DMS53 treated with DMSO at 0.1 percent for 48 hours (cell line): ENCODE data around the gene TOP2B.

Experiments
- DNase-seq: peaks from one replicate; lab custom pipeline; 2025; ENCODE audit not compliant: unreplicated experiment; lab: John Stamatoyannopoulos, UW

TOP2B gene, protein sequence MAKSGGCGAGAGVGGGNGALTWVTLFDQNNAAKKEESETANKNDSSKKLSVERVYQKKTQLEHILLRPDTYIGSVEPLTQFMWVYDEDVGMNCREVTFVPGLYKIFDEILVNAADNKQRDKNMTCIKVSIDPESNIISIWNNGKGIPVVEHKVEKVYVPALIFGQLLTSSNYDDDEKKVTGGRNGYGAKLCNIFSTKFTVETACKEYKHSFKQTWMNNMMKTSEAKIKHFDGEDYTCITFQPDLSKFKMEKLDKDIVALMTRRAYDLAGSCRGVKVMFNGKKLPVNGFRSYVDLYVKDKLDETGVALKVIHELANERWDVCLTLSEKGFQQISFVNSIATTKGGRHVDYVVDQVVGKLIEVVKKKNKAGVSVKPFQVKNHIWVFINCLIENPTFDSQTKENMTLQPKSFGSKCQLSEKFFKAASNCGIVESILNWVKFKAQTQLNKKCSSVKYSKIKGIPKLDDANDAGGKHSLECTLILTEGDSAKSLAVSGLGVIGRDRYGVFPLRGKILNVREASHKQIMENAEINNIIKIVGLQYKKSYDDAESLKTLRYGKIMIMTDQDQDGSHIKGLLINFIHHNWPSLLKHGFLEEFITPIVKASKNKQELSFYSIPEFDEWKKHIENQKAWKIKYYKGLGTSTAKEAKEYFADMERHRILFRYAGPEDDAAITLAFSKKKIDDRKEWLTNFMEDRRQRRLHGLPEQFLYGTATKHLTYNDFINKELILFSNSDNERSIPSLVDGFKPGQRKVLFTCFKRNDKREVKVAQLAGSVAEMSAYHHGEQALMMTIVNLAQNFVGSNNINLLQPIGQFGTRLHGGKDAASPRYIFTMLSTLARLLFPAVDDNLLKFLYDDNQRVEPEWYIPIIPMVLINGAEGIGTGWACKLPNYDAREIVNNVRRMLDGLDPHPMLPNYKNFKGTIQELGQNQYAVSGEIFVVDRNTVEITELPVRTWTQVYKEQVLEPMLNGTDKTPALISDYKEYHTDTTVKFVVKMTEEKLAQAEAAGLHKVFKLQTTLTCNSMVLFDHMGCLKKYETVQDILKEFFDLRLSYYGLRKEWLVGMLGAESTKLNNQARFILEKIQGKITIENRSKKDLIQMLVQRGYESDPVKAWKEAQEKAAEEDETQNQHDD (N-terminal part only)

DNA sequence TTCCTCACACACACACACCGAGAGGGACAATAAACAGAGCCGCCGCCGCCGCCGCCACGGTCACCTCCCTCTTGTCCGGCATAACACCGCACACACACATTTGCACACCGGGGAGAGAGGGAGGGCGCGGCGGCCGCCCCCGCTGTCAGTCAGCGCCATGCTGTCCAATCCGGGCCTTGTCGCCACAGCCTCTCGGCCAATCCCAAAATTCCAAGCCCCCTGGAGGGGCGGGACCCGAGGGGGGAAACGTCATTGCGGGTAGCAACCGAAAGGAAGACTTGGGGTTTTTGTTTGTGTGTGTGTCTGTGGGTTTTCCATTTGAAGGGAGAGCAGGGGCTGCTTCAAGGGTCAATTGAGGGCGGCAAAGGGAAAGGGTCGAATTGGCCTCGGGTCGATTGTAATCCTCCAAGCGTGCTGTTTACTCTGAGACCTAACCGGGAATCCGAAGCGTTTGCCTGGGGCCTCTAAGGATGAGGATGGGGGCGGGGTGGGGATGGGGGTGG lies at the start of gene TOP2B:
TSS of gene TOP2B (minus strand) at position 96 of the 503 bp plus-strand sequence. CDS start 610 bp downstream, outside the sequence.
- DNase-seq = peak; percentile 54

DNA sequence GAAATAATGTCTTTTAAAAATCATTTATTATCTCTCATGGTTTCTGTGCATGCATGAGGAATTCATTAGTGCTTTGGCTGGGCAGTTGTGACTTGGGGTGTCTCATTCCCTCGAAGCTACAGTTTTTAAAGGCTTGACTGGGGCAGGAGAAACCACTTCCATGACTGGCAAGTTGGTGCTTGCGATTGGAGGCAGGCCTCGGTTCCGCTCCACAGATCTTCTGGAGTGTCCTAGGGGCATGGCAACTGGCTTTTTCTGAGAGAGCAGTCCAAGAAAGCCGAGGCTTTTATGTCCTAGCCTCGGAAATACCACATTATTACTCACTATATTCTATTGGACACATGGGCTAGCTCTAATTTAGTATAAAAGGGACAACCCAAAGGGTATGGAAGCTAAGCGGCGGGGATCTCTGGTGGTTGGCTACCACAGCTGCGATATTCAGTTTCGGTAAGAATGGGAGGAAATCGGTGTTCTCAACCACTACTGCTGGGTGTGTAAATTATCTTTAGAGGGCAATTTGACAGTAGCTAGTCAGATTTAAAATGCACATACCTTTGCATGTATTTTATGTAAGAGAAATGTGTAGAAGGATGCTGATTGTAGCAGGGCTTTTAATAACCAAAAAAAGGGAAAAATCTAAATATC lies 48.8 kb upstream of the TOP2B start:
- no peak for DNase-seq

DNA sequence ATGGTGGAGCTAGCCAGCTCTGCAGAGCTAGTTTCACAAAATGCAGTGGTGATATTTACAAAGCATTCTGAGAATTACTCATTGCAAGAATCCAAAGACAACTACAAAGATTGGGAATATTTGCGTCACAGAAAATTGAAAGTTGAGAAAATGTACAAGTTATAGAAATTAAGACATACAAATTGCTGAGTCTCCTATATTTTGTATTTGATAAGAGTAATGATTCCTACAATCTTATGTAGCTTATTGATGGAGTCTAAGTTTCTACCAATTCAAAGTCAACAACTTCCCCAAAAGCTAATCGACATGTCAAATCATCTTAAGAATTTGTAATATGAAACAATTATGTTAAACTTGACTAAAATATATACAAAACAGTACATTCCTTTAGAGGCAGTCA lies 46.4 kb upstream of the TOP2B start:
- DNase-seq = no peak

DNA sequence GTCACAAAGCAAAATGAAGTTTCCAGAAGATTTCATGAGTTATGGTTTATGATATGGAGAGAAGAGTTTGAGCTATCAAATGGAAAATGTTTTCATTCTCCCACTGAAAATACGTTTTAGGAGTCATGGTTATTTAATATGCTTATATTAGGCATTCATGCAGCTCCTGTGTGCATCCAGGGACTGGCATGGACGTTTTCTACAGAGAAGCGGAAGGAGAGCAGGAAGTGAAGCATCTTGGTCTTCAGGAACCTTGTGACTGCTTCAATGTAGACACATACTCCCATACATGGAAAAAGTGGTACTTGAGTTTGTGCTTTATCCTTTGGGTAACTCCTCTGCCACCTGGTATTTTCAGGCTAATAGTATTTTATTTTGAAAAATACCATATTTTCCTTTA lies 43.3 kb upstream of the TOP2B start:
- DNase-seq = no peak

DNA sequence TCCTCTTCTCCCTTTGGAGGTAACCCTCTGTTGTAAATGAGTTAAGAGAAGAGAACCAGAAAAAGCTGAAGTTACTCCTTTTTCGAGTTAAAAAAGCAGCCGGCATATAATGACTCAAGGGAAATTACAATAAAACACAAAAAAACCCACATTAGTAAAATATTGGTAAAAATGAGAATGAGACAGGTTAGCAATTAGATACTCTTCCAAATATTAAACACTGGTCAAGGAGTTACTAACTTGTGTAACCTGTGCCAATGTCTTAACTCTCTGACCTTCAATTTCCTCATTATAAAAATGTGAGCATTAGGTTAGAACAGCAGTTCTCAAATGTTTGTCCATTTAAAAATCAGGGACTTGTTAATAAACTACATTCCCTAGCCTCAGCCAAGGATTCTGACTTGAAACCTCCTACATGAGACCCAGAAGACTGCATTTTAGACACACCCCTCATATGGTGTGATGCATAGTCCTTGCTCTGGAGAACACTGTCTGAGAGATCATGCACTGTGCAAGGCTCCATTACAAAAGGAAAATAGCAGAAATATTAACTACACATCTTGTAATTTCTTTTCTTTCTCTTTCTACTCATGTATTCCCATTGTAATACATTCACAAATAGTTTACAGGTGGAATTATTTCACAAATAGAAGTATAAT lies 42.7 kb upstream of the TOP2B start:
- no peak for DNase-seq

DNA sequence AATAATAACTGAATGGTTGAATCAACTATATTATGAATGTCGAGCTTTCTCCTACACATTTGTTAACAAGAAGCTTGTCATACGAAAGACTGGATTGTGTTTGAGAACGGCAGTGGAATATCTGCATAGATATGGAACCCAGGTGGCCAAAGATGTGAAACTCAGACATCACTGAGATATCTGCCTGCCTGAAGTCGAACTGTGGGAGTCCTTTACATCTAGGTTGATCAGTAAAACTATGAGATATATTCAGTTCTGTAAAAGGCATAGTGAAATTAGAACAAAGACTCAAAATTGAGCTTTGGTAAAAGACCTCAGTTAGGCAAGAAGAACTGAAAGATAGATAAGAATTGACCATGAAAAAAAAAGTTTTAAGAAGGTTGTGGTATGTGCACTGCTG lies 41.5 kb upstream of the TOP2B start:
- no peak for DNase-seq

DNA sequence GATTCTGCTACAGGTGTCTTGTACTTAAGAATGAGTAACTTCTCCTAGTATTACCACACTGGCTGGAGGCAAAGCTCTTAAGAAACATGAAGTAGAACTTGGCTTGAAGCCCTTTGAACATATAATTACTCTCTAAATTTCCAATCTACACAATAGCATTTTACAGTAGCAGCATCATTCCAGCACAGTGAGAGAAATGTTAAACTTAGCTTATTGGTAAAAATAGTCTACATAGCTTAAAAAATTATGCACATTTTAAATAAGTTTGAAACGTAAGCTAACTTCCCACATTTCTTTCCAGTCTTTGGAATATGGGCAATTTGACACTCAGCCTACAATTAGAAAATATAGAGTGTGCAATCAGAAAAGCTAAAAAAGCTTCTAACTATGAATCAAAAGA lies 32.8 kb upstream of the TOP2B start:
- DNase-seq = no peak

DNA sequence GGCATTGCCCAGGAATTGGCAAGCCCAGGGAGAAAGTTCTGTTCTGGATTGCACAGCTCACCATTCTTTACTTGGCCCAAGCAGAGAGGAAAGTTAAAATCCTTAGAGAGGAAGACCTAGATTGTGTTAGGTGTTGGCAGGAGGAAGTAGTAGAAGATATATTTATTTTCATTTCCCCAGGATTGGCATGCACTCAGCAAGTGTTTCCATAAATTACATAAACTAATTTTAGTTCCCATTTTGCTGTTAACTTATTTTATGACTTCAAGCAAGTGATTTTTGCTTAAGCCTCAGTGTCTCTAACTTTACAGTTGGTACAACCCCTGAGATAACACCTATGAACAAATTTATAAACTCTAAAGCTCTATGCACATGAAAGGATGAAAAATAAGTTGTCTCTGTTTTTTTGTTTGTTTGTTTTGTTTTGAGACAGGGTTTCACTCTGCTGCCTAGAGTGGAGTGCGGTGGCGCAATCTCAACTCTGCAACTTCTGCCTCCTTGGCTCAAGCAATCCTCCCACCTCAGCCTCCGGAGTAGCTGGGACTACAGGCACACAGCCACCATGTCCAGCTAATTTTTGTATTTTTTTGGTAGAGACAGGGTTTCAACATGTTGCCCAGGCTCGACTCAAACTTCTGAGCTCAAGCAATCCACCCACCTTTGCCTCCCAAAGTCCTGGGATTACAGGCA lies 31.2 kb upstream of the TOP2B start:
- no peak for DNase-seq

DNA sequence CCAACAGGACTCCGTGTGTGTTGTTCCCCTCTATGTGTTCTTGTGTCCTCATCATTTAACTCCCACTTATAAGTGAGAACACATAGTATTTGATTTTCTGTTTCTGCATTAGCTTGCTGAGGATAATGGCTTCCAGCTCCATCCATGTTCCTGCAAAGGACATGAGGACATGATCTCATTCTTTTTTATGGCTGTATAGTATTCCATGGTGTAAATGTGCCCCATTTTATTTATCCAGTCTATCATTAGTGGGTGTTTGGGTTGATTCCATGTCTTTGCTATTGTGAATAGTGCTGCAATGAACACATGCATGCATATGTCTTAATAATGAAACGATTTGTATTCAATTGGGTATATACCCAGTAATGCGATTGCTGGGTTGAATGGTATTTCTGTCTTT lies 28.5 kb upstream of the TOP2B start:
- no peak for DNase-seq

DNA sequence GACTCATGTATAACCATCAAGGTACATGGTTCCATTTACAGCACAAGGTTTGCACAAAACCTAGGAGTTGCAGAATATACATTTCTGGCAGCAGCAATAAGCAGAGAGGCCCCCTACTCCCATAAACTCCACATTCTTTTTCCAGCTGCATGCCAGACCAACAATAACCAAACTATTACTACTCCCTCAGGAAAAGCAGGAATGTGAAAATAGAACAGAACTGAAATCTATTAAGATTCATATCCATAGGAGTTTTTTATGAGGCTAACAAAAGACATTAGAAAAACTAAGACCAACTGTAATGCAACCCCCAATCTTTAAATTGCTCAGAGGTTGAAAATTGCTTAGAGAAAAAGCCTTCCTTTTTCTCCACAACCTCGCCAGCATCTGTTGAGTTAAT lies 27.6 kb upstream of the TOP2B start:
- DNase-seq = no peak

DNA sequence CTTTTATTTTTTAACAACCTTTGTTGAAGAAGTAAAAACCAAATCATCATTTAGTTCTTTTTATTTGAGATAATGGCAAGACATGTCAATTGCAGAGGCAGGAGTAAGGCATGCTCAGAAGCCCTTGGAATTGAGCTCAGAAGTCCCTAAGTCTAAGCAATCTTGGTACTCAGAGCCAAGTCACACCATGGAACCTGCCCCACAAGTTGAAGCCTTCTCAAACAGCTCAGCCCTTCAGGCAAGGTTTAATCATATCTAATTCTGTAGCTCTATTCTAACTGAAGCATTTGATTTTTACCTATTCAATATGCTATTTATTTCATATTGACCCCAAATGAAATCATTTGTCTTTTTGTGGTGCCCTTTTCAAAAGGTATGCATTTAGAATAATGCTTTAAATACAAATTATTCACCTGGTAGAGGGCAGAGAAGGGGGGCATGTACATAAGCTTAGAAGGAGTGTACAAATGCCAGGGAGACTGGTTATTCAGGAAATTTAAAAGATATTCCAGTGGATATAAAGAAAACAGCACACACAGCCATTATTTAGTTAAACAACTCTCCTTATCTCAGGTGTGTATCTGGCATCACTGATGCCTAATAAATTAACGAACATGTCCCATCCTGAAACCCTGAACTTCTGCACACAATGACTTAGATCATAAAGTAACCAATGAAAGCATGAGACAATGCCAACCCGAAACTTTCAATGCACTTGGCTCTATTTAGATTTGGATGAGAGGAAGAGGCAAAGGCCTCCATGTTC lies 26.2 kb upstream of the TOP2B start:
- DNase-seq = no peak

DNA sequence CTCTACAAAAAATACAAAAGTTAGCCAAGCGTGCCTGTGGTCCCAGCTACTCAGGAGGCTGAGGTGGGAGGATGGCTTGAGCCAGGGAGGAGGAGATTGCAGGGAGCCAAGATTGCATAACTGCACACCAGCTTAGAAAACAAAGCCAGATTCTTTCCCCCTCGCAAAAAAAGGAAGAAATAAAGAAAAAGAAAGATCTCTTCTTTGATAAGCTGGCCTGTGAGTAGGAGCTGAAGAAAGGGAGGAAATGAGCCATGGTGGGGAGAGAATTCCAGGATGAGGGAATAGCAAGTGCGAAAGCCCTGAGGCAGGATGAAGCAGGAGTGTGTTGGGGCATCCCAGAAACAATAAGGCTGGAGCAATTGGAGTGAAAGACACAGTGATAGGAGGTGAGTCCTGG lies 24.5 kb upstream of the TOP2B start:
- no peak for DNase-seq

DNA sequence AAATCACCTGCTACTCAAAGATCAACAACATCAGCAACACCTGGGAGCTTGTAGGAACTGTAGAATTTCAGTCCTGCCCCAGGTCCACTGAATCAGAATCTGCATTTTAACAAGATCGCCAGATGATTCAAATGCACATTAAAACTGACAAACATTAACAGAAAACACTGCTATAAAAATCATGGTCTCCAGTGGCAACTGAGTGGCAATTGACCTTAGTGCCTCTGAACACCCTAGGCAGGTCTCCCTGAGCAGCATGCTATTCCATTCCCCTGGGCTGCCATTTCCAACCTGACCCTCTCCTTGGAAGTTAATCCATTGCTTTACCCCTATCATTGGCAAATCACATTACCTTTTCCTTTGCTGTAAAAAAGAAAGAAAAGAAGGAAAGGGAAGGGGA lies 23.0 kb upstream of the TOP2B start:
- no peak for DNase-seq

DNA sequence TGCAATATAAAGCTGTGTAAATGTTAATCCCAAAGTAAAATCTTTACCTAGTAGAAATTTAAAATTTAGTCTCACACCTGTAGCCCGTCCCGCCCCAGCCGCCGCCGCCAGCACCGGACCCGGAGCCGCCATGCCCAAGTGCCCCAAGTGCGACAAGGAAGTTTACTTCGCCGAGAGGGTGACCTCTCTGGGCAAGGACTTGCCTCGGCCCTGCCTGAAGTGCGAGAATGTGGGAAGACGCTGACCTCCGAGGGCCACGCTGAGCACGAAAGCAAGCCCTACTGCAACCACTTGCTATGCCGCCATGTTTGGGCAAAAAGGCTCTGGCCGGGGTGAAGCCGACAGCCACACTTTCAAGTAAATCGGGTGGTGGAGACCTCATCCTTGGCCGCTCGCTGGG lies 22.1 kb upstream of the TOP2B start:
- no peak for DNase-seq

DNA sequence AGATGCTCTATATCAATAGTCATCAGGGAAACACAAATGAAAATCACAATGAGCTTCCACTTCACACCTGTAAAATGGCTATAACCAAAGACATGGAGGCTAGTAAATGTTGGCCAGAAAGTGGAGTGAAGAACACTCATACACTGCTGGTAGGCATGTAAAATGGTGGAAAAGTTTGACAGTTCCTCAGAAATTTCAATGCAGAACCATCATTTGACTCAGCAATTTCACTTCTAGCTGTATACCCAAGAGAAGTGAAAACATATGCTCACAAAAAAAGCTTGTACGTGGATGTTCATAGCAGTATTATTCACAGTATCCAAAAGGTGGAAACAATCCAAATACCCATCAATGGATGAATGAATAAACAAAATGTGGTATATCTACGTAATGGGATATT lies 19.2 kb upstream of the TOP2B start:
- no peak for DNase-seq

DNA sequence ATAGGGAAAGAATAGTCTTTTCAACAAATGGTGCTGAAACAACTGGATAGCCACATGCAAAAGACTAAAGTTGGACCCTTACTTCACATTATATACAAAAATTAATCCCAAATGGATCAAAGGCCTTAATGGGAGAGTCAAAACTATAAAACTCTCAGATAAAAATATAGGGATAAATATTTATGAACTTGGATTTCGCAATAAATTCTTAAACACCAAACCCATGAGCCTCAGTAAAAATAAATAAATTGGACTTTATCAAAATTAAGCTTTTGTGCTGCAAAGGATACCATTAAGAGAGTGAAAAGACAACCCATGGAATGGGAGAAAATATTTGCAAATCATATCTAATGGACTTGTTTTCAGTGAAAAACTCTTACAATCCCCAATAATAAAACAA lies 18.7 kb upstream of the TOP2B start:
- no peak for DNase-seq

DNA sequence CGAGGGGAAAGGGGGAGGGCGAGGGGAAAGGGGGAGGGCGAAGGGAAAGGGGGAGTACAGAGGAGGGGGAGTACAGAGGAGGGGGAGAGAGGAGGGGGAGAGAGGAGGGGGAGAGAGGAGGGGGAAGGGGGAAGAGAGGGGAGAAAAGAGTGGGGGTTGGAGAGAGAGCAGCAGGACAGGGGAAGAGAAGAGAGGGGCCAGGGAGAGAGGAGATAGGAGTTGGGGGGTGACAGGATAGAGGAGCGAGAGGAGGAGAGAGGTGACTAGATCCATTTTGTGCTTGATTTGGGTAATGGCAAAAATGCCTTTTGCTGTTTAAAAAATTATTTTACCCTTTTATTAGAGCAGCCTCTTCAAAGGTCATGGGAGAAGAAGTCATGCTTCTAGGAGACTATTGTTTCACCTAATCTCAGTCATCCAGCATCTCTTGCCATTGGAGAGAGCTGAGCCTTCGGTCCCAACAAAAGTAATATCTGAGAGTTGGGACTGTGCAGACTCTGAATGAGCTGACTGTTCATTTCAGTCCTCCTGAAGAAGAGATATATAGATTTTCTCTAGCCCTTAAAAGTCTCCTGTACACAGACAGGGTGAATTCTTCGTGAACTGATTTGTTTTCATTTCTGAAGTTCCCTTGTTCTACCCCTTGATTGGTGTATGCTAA lies 15.1 kb upstream of the TOP2B start:
- DNase-seq = no peak

DNA sequence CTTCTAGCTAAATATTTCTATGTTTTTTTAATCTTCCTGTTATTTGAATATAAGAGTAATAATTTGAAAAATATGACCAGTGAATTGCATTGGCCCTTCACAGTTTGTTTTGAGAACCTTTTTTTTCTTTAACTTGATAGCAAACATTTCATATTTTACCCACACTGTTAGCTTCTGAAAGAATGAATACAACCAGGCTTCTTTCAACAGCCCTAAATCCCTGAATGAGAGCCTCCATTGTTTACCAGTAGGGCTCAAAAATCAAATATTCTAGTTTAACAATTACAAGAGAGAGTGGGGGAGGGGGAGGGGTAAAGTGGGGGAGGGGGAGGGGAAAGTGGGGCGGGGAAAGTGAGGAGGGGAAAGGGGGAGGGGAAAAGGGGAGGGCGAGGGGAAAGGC lies 14.5 kb upstream of the TOP2B start:
- no peak for DNase-seq

DNA sequence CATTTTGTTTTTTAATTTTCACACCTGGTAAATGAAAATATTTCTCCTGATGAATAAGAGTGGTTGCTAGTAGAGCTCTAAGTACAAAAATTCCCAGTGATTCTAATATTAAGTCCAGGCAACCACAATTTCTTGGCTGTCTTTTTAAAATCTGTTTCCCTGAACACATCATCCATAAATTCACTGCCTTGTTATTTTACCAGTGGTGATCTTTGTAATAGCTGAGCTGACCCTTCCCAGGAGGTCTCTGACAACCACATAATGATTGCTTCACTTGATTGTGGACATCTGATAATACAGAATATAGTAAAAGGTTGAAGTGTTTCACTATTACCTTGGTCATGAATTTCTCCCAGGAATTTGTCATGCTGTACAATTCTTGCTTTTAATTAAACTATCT lies 13.9 kb upstream of the TOP2B start:
- DNase-seq = no peak
